ENCODE results near the gene CD59.

The CD59 gene

GRCh38 chr11:33696411-33696810 is 39.8 kb downstream of the CD59 start:
- H2AFZ ChIP-seq (ENCODE audit: low read depth, low read length) = no peak overlapping the region
- no peaks in the 10 kb centered on the region for H3K79me2 ChIP-seq (ENCODE audit: insufficient read depth, low read length)
- H3K9me3 ChIP-seq (ENCODE audit: insufficient read depth, low read length, severe bottlenecking) = no peaks in the 10 kb centered on the region
- H3K27me3 ChIP-seq (ENCODE audit: insufficient read depth, low read length, poor library complexity) = peaks cover 47% of the 10 kb centered on the region
- ATAC-seq (ENCODE audit: insufficient read depth, low read depth) (no peak), DNase-seq (no peak)
- TF ChIP-seq EZH2 (IDR thresholded peaks at IDR 0.05; ENCODE audit: borderline replicate concordance, low read depth, low read length, severe bottlenecking) (no peak), CTCF (IDR thresholded peaks at IDR 0.05; ENCODE audit: borderline replicate concordance, extremely low read depth, low read length, poor library complexity, severe bottlenecking) (no peak)
- H4K20me1 ChIP-seq (ENCODE audit: insufficient read depth, low read length) = no peaks in the 10 kb centered on the region
- H3K4me2 ChIP-seq (ENCODE audit: insufficient read depth, low read length) = no peak overlapping the region
- no peak overlapping the region for H3K27ac ChIP-seq (ENCODE audit: low read length)
- H3K36me3 ChIP-seq (ENCODE audit: insufficient read depth, low read length) = no peaks in the 10 kb centered on the region
- no peak overlapping the region for H3K9ac ChIP-seq (ENCODE audit: low read depth, low read length)
- peaks cover 12% of the 10 kb centered on the region for H3K4me1 ChIP-seq (ENCODE audit: insufficient read depth, low read length)
- H3K4me3 ChIP-seq (ENCODE audit: low read depth in 1 of 2, low read length in 2 of 2) = no peak overlapping the region

- no peaks in the 10 kb centered on the region for H3K79me2 ChIP-seq (ENCODE audit: insufficient read depth, low read length)
Measured at GRCh38 chr11:33695051-33695566, 41.1 kb downstream of the CD59 start.

GRCh38 chr11:33694346-33695050 is 41.7 kb downstream of the CD59 start:
- no peak overlapping the region for H3K4me2 ChIP-seq (ENCODE audit: insufficient read depth, low read length)
- H2AFZ ChIP-seq (ENCODE audit: low read depth, low read length) = no peak overlapping the region
- no peak overlapping the region for H3K27ac ChIP-seq (ENCODE audit: low read length)
- no peak overlapping the region for H3K4me3 ChIP-seq (ENCODE audit: low read depth in 1 of 2, low read length in 2 of 2)
- ATAC-seq (ENCODE audit: insufficient read depth, low read depth) = no peak
- no peaks in the 10 kb centered on the region for H4K20me1 ChIP-seq (ENCODE audit: insufficient read depth, low read length)
- no peaks in the 10 kb centered on the region for H3K9me3 ChIP-seq (ENCODE audit: insufficient read depth, low read length, severe bottlenecking)
- DNase-seq = no peak
- H3K36me3 ChIP-seq (ENCODE audit: insufficient read depth, low read length) = no peaks in the 10 kb centered on the region
- no peak overlapping the region for H3K9ac ChIP-seq (ENCODE audit: low read depth, low read length)
- TF ChIP-seq CTCF (IDR thresholded peaks at IDR 0.05; ENCODE audit: borderline replicate concordance, extremely low read depth, low read length, poor library complexity, severe bottlenecking) (no peak), EZH2 (IDR thresholded peaks at IDR 0.05; ENCODE audit: borderline replicate concordance, low read depth, low read length, severe bottlenecking) (no peak)
- peaks cover 47% of the 10 kb centered on the region for H3K27me3 ChIP-seq (ENCODE audit: insufficient read depth, low read length, poor library complexity)
- H3K79me2 ChIP-seq (ENCODE audit: insufficient read depth, low read length) = no peaks in the 10 kb centered on the region
- no peaks in the 10 kb centered on the region for H3K4me1 ChIP-seq (ENCODE audit: insufficient read depth, low read length)

More at GRCh38 chr11:33695051-33695566, 41.1 kb downstream of the CD59 start:
- Histone ChIP-seq H3K9ac (ENCODE audit: low read depth, low read length) (no peak overlapping the region), H4K20me1 (ENCODE audit: insufficient read depth, low read length) (no peaks in the 10 kb centered on the region), H3K4me3 (ENCODE audit: low read depth in 1 of 2, low read length in 2 of 2) (no peak overlapping the region), H3K27me3 (ENCODE audit: insufficient read depth, low read length, poor library complexity) (peaks cover 47% of the 10 kb centered on the region), H3K36me3 (ENCODE audit: insufficient read depth, low read length) (no peaks in the 10 kb centered on the region), H3K4me2 (ENCODE audit: insufficient read depth, low read length) (no peak overlapping the region), H3K27ac (ENCODE audit: low read length) (no peak overlapping the region), H3K9me3 (ENCODE audit: insufficient read depth, low read length, severe bottlenecking) (no peaks in the 10 kb centered on the region), H2AFZ (ENCODE audit: low read depth, low read length) (no peak overlapping the region), H3K4me1 (ENCODE audit: insufficient read depth, low read length) (peaks cover 4% of the 10 kb centered on the region)
- TF ChIP-seq EZH2 (IDR thresholded peaks at IDR 0.05; ENCODE audit: borderline replicate concordance, low read depth, low read length, severe bottlenecking) (no peak), CTCF (IDR thresholded peaks at IDR 0.05; ENCODE audit: borderline replicate concordance, extremely low read depth, low read length, poor library complexity, severe bottlenecking) (no peak)
- no peak for DNase-seq
- no peak for ATAC-seq (ENCODE audit: insufficient read depth, low read depth)

Measured in DND-41 (cell line).